ENCODE results near the gene C3orf20. TPM values are rescaled to one million over a fixed set of nuclear protein-coding genes. Genes with fewer than 3 reads are reported as not detected.

C3orf20 gene
- total and polyA plus RNA-seq, 2 experiments from 2014 or later, result not detected

DNA sequence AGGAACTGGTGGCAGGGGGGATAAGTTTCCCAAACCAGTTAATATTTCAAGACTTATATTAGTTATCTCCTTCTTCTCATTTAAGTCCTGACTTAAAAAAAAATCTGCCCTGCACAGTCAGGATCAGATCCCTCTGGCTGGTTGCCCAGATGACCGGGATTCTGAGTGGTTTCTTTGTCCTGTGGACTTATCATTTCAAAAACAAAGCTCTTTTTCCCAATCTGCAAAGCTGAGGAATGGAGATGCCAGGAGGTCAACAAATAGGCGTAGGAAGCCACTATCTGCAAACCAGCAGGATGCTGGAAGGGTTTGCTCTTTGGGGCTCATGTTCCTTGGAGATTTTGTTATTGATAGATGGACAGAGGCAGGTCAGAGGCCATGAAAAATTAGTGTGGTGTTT lies 5.8 kb downstream of the C3orf20 start:
- Histone ChIP-seq H3K4me2 (no peak overlapping the region), H2AFZ (no peak overlapping the region), H3K79me2 (replicated peaks; ENCODE audit: insufficient read depth) (no peaks in the 10 kb centered on the region), H3K27me3 (ENCODE audit: insufficient read depth) (no peaks in the 10 kb centered on the region), H3K4me1 (ENCODE audit: insufficient read depth) (no peaks in the 10 kb centered on the region), H3K4me3 (no peak overlapping the region), H4K20me1 (replicated peaks; ENCODE audit: insufficient read depth) (no peaks in the 10 kb centered on the region), H3K36me3 (ENCODE audit: insufficient read depth) (no peaks in the 10 kb centered on the region), H3F3A (replicated peaks; ENCODE audit: low read depth) (no peaks in the 10 kb centered on the region), H3K9me2 (ENCODE audit: insufficient read depth) (no peaks in the 10 kb centered on the region), H3K27ac (ENCODE audit: low read depth) (no peak overlapping the region)
- ATAC-seq (no peak), DNase-seq (ENCODE audit: low spot score) (no peak)
- TF ChIP-seq POLR2AphosphoS5 (IDR thresholded peaks at IDR 0.05; ENCODE audit: low read depth) (no peak), EZH2 (IDR thresholded peaks at IDR 0.05; ENCODE audit: low read depth, unreplicated experiment) (no peak), ETS1 (IDR thresholded peaks at IDR 0.05) (no peak), ZNF114 (CRISPR knock-in tag; IDR thresholded peaks at IDR 0.05) (no peak), ZNF331 (CRISPR knock-in tag; IDR thresholded peaks at IDR 0.05; ENCODE audit: low read depth) (no peak), CTCF (conservative IDR thresholded peaks at IDR 0.05; ENCODE audit: low read depth in 2 of 2) (no peak), EZH2phosphoT487 (IDR thresholded peaks at IDR 0.05; ENCODE audit: unreplicated experiment) (no peak), JUNB (IDR thresholded peaks at IDR 0.05; ENCODE audit: unreplicated experiment) (no peak), STAT1 (IDR thresholded peaks at IDR 0.05; ENCODE audit: unreplicated experiment) (no peak), CREB1 (CRISPR knock-in tag; IDR thresholded peaks at IDR 0.05; ENCODE audit: low read depth) (no peak), ZNF462 (CRISPR knock-in tag; IDR thresholded peaks at IDR 0.05) (no peak), NANOG (IDR thresholded peaks at IDR 0.05; ENCODE audit: borderline replicate concordance) (no peak)
- TF ChIP-seq, protein P1, sequence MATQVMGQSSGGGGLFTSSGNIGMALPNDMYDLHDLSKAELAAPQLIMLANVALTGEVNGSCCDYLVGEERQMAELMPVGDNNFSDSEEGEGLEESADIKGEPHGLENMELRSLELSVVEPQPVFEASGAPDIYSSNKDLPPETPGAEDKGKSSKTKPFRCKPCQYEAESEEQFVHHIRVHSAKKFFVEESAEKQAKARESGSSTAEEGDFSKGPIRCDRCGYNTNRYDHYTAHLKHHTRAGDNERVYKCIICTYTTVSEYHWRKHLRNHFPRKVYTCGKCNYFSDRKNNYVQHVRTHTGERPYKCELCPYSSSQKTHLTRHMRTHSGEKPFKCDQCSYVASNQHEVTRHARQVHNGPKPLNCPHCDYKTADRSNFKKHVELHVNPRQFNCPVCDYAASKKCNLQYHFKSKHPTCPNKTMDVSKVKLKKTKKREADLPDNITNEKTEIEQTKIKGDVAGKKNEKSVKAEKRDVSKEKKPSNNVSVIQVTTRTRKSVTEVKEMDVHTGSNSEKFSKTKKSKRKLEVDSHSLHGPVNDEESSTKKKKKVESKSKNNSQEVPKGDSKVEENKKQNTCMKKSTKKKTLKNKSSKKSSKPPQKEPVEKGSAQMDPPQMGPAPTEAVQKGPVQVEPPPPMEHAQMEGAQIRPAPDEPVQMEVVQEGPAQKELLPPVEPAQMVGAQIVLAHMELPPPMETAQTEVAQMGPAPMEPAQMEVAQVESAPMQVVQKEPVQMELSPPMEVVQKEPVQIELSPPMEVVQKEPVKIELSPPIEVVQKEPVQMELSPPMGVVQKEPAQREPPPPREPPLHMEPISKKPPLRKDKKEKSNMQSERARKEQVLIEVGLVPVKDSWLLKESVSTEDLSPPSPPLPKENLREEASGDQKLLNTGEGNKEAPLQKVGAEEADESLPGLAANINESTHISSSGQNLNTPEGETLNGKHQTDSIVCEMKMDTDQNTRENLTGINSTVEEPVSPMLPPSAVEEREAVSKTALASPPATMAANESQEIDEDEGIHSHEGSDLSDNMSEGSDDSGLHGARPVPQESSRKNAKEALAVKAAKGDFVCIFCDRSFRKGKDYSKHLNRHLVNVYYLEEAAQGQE (IDR thresholded peaks at IDR 0.05; ENCODE audit: unreplicated experiment), result no peak
- Mint-ChIP-seq H3K27ac (no peak overlapping the region), H3K9me3 (peaks cover 15% of the 10 kb centered on the region), H3K27me3 (ENCODE audit: insufficient read depth, low read depth, poor library complexity) (peaks cover 5% of the 10 kb centered on the region), H3K4me1 (no peaks in the 10 kb centered on the region), H3K4me3 (no peak overlapping the region), H3K36me3 (ENCODE audit: low read depth) (peaks cover 4% of the 10 kb centered on the region; the same call in 1 of the 3 replicates)
